GM12872 (cell line): Measurements from ENCODE around the gene GOLGA6D.
A peak's percentile ranks its signal among the peaks of the same experiment; 100 is the strongest.

Experiments
- TF ChIP-seq, protein P1 (sequence below): IDR thresholded peaks from 3 replicates; pipeline ENCODE4 v1.5.1; 2011; ENCODE audit warnings: low read depth, mild to moderate bottlenecking, low read length, moderate library complexity; ENCODE audit not compliant: insufficient read depth

Gene GOLGA6D

GRCh38 chr15:75307778-75308390 is 25.2 kb downstream of the GOLGA6D start:
- TF ChIP-seq, protein P1, sequence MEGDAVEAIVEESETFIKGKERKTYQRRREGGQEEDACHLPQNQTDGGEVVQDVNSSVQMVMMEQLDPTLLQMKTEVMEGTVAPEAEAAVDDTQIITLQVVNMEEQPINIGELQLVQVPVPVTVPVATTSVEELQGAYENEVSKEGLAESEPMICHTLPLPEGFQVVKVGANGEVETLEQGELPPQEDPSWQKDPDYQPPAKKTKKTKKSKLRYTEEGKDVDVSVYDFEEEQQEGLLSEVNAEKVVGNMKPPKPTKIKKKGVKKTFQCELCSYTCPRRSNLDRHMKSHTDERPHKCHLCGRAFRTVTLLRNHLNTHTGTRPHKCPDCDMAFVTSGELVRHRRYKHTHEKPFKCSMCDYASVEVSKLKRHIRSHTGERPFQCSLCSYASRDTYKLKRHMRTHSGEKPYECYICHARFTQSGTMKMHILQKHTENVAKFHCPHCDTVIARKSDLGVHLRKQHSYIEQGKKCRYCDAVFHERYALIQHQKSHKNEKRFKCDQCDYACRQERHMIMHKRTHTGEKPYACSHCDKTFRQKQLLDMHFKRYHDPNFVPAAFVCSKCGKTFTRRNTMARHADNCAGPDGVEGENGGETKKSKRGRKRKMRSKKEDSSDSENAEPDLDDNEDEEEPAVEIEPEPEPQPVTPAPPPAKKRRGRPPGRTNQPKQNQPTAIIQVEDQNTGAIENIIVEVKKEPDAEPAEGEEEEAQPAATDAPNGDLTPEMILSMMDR: peak; percentile 69

DNA sequence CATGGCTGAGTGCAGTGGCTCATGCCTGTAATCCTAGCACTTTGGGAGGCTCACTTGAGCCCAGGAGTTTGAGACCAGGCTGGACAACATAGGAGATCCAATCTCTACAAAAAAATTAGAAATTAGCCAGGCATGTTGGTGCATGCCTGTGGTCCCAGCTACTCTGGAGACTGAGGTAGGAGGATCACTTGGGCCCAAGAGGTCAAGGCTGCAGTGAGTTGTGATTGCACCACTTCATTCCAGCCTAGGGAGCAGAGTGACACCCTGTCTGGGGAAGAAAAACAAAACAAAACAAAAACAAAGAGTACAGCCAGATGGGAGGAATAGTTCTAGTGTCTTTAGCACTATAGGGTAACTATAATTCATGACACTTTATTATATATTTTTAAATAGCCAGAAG is 27.1 kb downstream of the GOLGA6D start:
- TF ChIP-seq, protein P1: no peak

- TF ChIP-seq, protein P1: no peak
These were observed 30.6 kb downstream of the GOLGA6D start for GRCh38 chr15:75313116-75313845.

- TF ChIP-seq, protein P1: no peak
These were observed 32.1 kb downstream of the GOLGA6D start for GRCh38 chr15:75314552-75315290.

- TF ChIP-seq, protein P1: no peak
These were observed 39.1 kb downstream of the GOLGA6D start for GRCh38 chr15:75321711-75322110.

DNA sequence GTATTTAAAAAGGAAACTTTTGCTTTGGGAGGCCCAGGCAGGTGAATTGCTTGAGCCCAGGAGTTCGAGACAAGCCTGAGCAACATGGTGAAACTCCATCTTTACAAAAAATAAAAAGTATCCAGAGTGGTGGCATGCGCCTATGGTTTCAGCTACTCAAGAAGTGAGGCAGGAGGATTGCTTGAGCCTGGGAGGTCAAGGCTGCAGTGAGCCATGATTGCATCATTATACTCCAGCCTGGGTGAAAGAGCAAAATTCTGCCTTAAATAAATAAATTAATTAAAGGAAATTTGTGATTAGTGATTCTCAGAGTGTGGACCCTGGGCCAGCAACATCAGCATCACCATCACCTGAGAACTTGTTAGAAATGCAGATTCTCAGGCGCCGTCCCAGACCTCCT is 43.3 kb downstream of the GOLGA6D start:
- TF ChIP-seq, protein P1: no peak

DNA sequence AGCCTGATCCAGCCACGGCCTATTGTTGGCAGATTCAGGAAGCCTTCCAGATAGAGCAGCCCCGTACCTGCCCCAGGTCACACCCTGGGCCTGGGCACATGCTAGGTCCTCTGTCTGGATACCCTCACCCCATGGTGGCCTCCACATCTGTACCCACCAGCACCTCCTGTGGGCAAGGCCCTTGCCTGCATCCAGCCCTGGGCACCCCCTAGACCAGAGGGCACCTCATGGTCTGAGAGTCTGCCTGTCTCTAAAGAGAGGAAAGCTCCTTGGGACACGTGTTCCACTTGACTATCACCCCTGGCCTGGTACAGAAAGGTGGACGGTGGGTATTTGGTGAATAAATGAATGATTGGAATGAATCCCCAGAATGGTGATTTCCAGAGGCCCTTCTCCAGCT is 44.4 kb downstream of the GOLGA6D start:
- TF ChIP-seq, protein P1: peak; percentile 9; the same call in 1 of the 3 replicates
